ENCODE data around the gene METTL9.

DNA sequence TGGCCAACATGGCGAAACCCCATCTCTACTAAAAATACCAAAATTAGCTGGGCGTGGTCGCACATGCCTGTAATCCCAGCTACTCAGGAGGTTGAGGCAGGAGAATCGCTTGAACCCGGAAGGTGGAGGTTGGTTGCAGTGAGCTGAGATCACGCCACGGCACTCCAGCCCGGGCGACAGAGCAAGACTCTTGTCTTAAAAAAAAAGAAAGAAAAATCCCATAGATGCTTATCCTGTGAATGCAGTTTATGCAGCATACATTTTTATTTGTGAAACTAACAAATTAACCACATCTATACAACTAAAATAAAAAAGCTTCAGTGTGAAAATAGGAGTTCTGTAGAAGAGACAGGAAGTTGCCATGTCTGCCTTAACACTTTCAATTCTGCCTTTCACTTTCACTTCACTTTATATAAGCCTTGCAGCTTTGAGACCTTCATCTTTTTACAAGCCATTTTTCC is 45.9 kb downstream of the METTL9 start:
- TF ChIP-seq, protein P1, sequence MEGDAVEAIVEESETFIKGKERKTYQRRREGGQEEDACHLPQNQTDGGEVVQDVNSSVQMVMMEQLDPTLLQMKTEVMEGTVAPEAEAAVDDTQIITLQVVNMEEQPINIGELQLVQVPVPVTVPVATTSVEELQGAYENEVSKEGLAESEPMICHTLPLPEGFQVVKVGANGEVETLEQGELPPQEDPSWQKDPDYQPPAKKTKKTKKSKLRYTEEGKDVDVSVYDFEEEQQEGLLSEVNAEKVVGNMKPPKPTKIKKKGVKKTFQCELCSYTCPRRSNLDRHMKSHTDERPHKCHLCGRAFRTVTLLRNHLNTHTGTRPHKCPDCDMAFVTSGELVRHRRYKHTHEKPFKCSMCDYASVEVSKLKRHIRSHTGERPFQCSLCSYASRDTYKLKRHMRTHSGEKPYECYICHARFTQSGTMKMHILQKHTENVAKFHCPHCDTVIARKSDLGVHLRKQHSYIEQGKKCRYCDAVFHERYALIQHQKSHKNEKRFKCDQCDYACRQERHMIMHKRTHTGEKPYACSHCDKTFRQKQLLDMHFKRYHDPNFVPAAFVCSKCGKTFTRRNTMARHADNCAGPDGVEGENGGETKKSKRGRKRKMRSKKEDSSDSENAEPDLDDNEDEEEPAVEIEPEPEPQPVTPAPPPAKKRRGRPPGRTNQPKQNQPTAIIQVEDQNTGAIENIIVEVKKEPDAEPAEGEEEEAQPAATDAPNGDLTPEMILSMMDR (IDR thresholded peaks at IDR 0.05; ENCODE audit: low read depth, low read length): no peak
- no peak for TF ChIP-seq POLR2A (IDR thresholded peaks at IDR 0.05; ENCODE audit: extremely low read depth, insufficient read length)
- no peak for TF ChIP-seq MYC (IDR thresholded peaks at IDR 0.05; ENCODE audit: low read depth, low read length)
- TF ChIP-seq, protein P2, sequence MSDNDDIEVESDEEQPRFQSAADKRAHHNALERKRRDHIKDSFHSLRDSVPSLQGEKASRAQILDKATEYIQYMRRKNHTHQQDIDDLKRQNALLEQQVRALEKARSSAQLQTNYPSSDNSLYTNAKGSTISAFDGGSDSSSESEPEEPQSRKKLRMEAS (IDR thresholded peaks at IDR 0.05; ENCODE audit: low read depth, low read length): no peak
